Chondrocyte (in vitro differentiated cells): ENCODE data around the gene VIL1. TPM values are rescaled to one million over a fixed set of nuclear protein-coding genes. Genes with fewer than 3 reads are reported as not detected.
A peak's percentile ranks its signal among the peaks of the same experiment; 100 is the strongest.

ENCODE experiments used
- DNase-seq: peaks from one replicate; pipeline ENCODE4 v3.0.0; 2021; ENCODE audit warnings: mixed read lengths, low spot score
- H3K27ac Mint-ChIP-seq: one replicate; pipeline ENCODE4 v1.8.0; 2021; ENCODE audit warnings: mild to moderate bottlenecking, moderate library complexity, mixed read lengths; ENCODE audit not compliant: unreplicated experiment
- H3K27me3 Mint-ChIP-seq: 2 replicates; pipeline ENCODE4 v1.8.0; 2021; ENCODE audit warnings: low read depth, mixed read lengths
- H3K36me3 Mint-ChIP-seq: 2 replicates; pipeline ENCODE4 v1.8.0; 2021; ENCODE audit warnings: low read depth, mixed read lengths
- H3K4me1 Mint-ChIP-seq: 2 replicates; pipeline ENCODE4 v1.8.0; 2021; ENCODE audit warnings: low read depth, mild to moderate bottlenecking, mixed read lengths
- H3K4me3 Mint-ChIP-seq: one replicate; pipeline ENCODE4 v1.8.0; 2021; ENCODE audit warnings: mild to moderate bottlenecking, moderate library complexity, mixed read lengths; ENCODE audit not compliant: unreplicated experiment
- H3K9me3 Mint-ChIP-seq: 2 replicates; pipeline ENCODE4 v1.8.0; 2021; ENCODE audit warnings: low read depth, mixed read lengths
- CTCF ChIP-seq: fragments of 200-600 bp; sonication (generic); IDR thresholded peaks from 2 replicates; pipeline ENCODE4 v1.5.0; 2021; ENCODE audit warnings: antibody characterized with exemption, mild to moderate bottlenecking, moderate library complexity
- total RNA-seq: library from RNA; stranded (reverse); gene quantifications from 3 replicates; pipeline ENCODE4 v1.2.1, GENCODE V29; 2021

Gene VIL1
- total RNA-seq, 1 donor from 2014 or later = not detected

DNA sequence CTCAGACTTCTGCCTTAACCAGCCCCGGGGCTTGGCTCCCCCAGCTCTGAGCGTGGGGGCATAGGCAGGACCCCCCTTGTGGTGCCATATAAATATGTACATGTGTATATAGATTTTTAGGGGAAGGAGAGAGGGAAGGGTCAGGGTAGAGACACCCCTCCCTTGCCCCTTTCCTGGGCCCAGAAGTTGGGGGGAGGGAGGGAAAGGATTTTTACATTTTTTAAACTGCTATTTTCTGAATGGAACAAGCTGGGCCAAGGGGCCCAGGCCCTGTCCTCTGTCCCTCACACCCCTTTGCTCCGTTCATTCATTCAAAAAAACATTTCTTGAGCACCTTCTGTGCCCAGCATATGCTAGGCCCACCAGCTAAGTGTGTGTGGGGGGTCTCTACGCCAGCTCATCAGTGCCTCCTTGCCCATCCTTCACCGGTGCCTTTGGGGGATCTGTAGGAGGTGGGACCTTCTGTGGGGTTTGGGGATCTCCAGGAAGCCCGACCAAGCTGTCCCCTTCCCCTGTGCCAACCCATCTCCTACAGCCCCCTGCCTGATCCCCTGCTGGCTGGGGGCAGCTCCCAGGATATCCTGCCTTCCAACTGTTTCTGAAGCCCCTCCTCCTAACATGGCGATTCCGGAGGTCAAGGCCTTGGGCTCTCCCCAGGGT is 13.7 kb upstream of the VIL1 start:
- TF ChIP-seq CTCF = no peak
- Mint-ChIP-seq H3K27me3 (no peaks in the 10 kb centered on the region), H3K4me3 (no peak overlapping the region), H3K27ac (peak overlapping the region; percentile 81), H3K36me3 (peaks cover 10% of the 10 kb centered on the region), H3K4me1 (peaks cover 35% of the 10 kb centered on the region), H3K9me3 (no peaks in the 10 kb centered on the region)
- DNase-seq = no peak

- H3K27ac Mint-ChIP-seq = peak overlapping the region; percentile 81
- H3K4me1 Mint-ChIP-seq = peaks cover 35% of the 10 kb centered on the region
- DNase-seq = no peak
- H3K9me3 Mint-ChIP-seq = no peaks in the 10 kb centered on the region
- H3K4me3 Mint-ChIP-seq = peak overlapping the region; percentile 65
- TF ChIP-seq CTCF = no peak
- no peaks in the 10 kb centered on the region for H3K27me3 Mint-ChIP-seq
- H3K36me3 Mint-ChIP-seq = peaks cover 10% of the 10 kb centered on the region
These were observed 13.1 kb upstream of the VIL1 start for GRCh38 chr2:218405746-218406208.

DNA sequence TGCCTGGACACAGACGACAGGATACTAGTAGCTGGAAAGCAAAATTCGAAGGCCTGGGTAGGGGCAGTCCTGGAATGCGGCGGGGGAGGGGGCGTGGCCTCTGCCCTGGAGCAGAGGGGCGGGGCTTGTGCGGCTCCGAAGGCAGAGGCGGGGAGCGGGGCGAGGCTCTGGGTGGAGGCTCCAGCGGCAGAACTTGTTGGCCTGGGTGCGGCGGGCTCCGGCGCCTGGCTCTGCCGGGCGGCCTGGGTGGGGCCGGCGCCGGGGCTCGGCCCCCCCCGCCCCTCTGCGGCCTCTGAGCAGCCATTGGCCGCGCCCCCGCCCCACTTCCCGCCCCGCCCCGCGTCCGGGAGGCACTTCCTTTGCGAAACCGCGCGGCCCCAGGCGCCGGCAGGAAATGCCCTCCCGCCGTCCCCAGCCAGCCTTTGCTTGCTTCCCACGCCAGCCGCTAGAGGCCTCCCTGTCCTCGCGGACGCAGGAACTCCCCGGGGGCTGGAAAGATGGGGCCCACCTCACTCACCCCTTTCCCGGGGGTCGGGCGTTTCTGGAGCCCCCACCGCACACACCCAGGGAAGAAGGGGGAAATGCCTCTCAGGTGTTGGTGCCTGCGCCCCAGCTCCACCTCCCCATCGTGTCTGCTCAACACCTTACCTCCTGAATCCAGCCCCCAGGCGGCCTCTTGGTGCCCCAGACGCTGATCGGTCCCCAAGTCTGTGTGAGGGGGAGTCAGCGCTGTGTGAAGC is 12.5 kb upstream of the VIL1 start:
- Mint-ChIP-seq H3K27ac (peak overlapping the region; percentile 81), H3K27me3 (no peaks in the 10 kb centered on the region), H3K9me3 (no peaks in the 10 kb centered on the region), H3K4me3 (peak overlapping the region; percentile 72), H3K4me1 (peaks cover 32% of the 10 kb centered on the region), H3K36me3 (peaks cover 10% of the 10 kb centered on the region)
- peak; percentile 98 for DNase-seq
- TF ChIP-seq CTCF = peak; percentile 83

DNA sequence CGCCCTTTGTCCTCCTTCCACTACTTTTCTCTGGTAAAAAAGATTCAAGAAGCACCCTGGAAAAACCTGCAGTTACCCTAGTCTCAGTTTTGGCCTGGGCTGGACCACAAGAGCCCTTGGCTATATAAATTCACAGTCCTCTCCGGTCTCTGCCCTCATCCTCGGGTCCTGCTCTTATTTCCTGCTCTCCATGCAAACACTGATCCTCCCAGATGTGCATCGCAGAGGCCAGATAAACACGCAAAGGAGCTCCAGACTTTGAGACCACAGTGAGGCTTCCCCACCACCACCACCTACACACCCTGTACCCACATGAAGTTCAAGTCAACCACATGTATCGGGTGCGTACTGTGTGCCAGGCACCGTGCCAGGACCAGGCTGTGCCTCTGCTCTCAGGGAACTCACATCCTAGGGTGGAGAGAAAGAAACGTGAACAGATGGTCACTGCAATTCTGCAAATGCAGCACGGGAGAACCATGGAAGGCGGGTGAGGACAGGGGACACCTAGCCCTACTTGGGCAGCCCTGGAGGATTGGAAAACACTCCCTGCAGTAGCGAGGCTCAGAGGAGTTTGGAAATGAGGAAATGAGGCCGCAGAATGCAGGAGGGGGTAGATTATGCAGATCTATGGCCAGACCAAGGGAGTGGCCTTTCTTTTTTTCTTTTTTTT is 11.8 kb upstream of the VIL1 start:
- Mint-ChIP-seq H3K4me1 (peaks cover 28% of the 10 kb centered on the region), H3K36me3 (peaks cover 10% of the 10 kb centered on the region), H3K27ac (peak overlapping the region; percentile 80), H3K9me3 (no peaks in the 10 kb centered on the region), H3K27me3 (no peaks in the 10 kb centered on the region), H3K4me3 (peak overlapping the region; percentile 72)
- no peak for TF ChIP-seq CTCF
- no peak for DNase-seq

DNA sequence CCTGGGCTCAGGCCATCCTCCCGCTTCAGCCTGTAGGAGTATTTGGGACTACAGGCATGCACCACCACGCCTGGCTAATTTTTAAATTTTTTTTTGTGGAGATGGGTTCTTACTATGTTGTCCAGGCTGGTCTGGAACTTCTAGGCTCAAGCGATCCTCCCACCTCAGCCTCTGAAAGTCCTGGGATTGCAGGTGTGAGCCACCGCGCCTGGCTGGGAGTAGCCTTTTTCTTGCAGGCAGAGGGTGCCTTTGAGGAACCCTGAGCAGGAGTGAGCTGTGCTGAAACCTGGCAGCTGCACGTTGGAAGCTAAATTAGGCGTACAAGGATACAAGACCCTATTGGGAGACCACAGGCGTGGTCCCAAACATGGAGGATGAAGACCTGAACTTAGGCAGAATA is 11.2 kb upstream of the VIL1 start:
- peaks cover 28% of the 10 kb centered on the region for H3K4me1 Mint-ChIP-seq
- H3K36me3 Mint-ChIP-seq = peaks cover 9% of the 10 kb centered on the region
- TF ChIP-seq CTCF = no peak
- H3K9me3 Mint-ChIP-seq = no peaks in the 10 kb centered on the region
- H3K4me3 Mint-ChIP-seq = no peak overlapping the region
- no peaks in the 10 kb centered on the region for H3K27me3 Mint-ChIP-seq
- no peak for DNase-seq
- H3K27ac Mint-ChIP-seq = no peak overlapping the region
